K562 (cell line): ENCODE results near the gene DKKL1. TPM values are rescaled to one million over a fixed set of nuclear protein-coding genes. Genes with fewer than 3 reads are reported as not detected.

Experiments
- BCOR ChIP-seq: fragments of 450-650 bp; IDR thresholded peaks from 2 replicates; pipeline ENCODE4 v1.6.1; 2016
- BDP1 ChIP-seq: IDR thresholded peaks from 3 replicates; pipeline ENCODE4 v1.6.1; 2011; ENCODE audit not compliant: insufficient read length, insufficient read depth
- COPS2 ChIP-seq: fragments of 450-650 bp; conservative IDR thresholded peaks from 2 replicates; pipeline ENCODE4 v1.6.1; 2016; ENCODE audit warnings: mild to moderate bottlenecking, moderate library complexity
- FOS ChIP-seq: IDR thresholded peaks from 3 replicates; pipeline ENCODE4 v1.6.1; 2011; ENCODE audit not compliant: insufficient read length; ENCODE audit errors: extremely low read depth
- FOXA3 ChIP-seq, 2 experiments: fragments of 450-650 bp in 1 of 2; sonication (generic) in 1 of 2; formaldehyde crosslinking; IDR thresholded peaks in 1 of 2; conservative IDR thresholded peaks in 1 of 2; 2 replicates each; pipeline versions ENCODE4 v1.4.0 to v1.8.0; 2020 to 2022; ENCODE audit warnings: mild to moderate bottlenecking in 2 of 2, missing genetic modification reagents in 1 of 2
- GTF2B ChIP-seq: IDR thresholded peaks from 2 replicates; pipeline ENCODE4 v1.6.1; 2011; ENCODE audit not compliant: insufficient read length; ENCODE audit errors: extremely low read depth
- HCFC1 ChIP-seq: IDR thresholded peaks from 2 replicates; pipeline ENCODE4 v1.6.1; 2012; ENCODE audit warnings: low read depth, low read length, improper control_type of control experiment
- HES1 ChIP-seq: fragments of 450-650 bp; IDR thresholded peaks from 2 replicates; pipeline ENCODE4 v1.6.1; 2016; ENCODE audit warnings: low read depth, mild to moderate bottlenecking, moderate library complexity
- JUND ChIP-seq, 2 experiments: IDR thresholded peaks; 2 replicates in 1 of 2; 3 replicates in 1 of 2; pipeline ENCODE4 v1.6.1; 2011; ENCODE audit warnings: borderline replicate concordance in 2 of 2, low read depth in 2 of 2, low read length in 2 of 2, improper control_type of control experiment in 1 of 2, missing biosample characterization in 1 of 2, missing genetic modification characterization in 1 of 2, missing genetic modification reagents in 1 of 2
- NFE2 ChIP-seq: IDR thresholded peaks from 2 replicates; pipeline ENCODE4 v1.6.1; 2014; ENCODE audit warnings: antibody characterized with exemption, low read depth
- NFRKB ChIP-seq: fragments of 450-650 bp; IDR thresholded peaks from 2 replicates; pipeline ENCODE4 v1.6.1; 2016; ENCODE audit warnings: low read depth
- NFYB ChIP-seq: IDR thresholded peaks from 2 replicates; pipeline ENCODE4 v1.6.1; 2011; ENCODE audit warnings: mild to moderate bottlenecking, moderate library complexity; ENCODE audit not compliant: insufficient read length; ENCODE audit errors: extremely low read depth
- PYGO2 ChIP-seq: fragments of 450-650 bp; IDR thresholded peaks from 2 replicates; pipeline ENCODE4 v1.6.1; 2016; ENCODE audit warnings: mild to moderate bottlenecking, missing genetic modification characterization, moderate library complexity, missing compliant biosample characterization
- RB1 ChIP-seq: fragments of 450-650 bp; IDR thresholded peaks from 2 replicates; pipeline ENCODE4 v1.6.1; 2017; ENCODE audit warnings: low read depth, mild to moderate bottlenecking
- SP1 ChIP-seq: sonication (generic); formaldehyde crosslinking; IDR thresholded peaks from 2 replicates; pipeline ENCODE4 v1.8.1; 2022; ENCODE audit warnings: mild to moderate bottlenecking, missing genetic modification reagents
- THAP7 ChIP-seq: fragments of 250-450 bp; sonication (Bioruptor Pico); IDR thresholded peaks from 2 replicates; pipeline ENCODE4 v1.5.0; 2021
- USF1 ChIP-seq: sonication (generic); formaldehyde crosslinking; IDR thresholded peaks from 2 replicates; pipeline ENCODE4 v1.9.0; 2022; ENCODE audit warnings: mild to moderate bottlenecking, missing genetic modification reagents
- USF2 ChIP-seq: sonication (generic); formaldehyde crosslinking; IDR thresholded peaks from 2 replicates; pipeline ENCODE4 v1.5.0; 2020; ENCODE audit warnings: missing genetic modification reagents
- ZBTB33 ChIP-seq: sonication (generic); formaldehyde crosslinking; IDR thresholded peaks from 2 replicates; pipeline ENCODE4 v1.8.1; 2023; ENCODE audit warnings: mild to moderate bottlenecking, missing genetic modification reagents
- ZBTB8A ChIP-seq: fragments of 450-650 bp; IDR thresholded peaks from 2 replicates; pipeline ENCODE4 v1.6.1; 2018; ENCODE audit warnings: mild to moderate bottlenecking, moderate library complexity; ENCODE audit not compliant: partially characterized antibody
- ZKSCAN8 ChIP-seq: fragments of 200-800 bp; sonication (Bioruptor generic); IDR thresholded peaks from 2 replicates; pipeline ENCODE4 v1.6.1; 2016; ENCODE audit warnings: missing genetic modification characterization, missing compliant biosample characterization
- ZNF512 ChIP-seq: IDR thresholded peaks from 2 replicates; pipeline ENCODE4 v1.6.1; 2016; ENCODE audit warnings: missing genetic modification characterization, missing compliant biosample characterization
- ZNF57 ChIP-seq: fragments of 450-650 bp; formaldehyde crosslinking; IDR thresholded peaks from 2 replicates; pipeline ENCODE4 v1.4.0; 2020; ENCODE audit warnings: mild to moderate bottlenecking, moderate library complexity
- polyA plus RNA-seq, 8 experiments: library from polyadenylated mRNA; depleted of rRNA in 4 of 8; stranded (reverse) in 5 of 8; unstranded in 3 of 8; fragments of >200 nt; fragmentation: Nextera tagmentation in 2 of 8; fragmentation: Illumina TruSeq in 1 of 8; extraction: Ambion mirVana in 2 of 8; extraction: Trizol in 1 of 8; gene quantifications; 2 replicates each; pipeline versions ENCODE4 v1.2.1 to v1.2.3, GENCODE V29; 2011 to 2014; ENCODE audit warnings: inconsistent platforms in 1 of 8, missing spikeins in 1 of 8
- total RNA-seq, 7 experiments: library from RNA; depleted of rRNA in 6 of 7; stranded (reverse); fragments of >200 nt in 6 of 7; fragmentation: Illumina TruSeq in 2 of 7; extraction: Trizol in 2 of 7; gene quantifications; 2 replicates each; pipeline versions ENCODE4 v1.2.1 to v1.2.3, GENCODE V29; 2011 to 2021; ENCODE audit warnings: low replicate concordance in 1 of 7

DKKL1 gene
- total and polyA plus RNA-seq, 9 of the 15 experiments (the other 6 are each of a cell fraction or from before 2014, with no cell fraction given): 0.15 to 1.7 (median 0.52) TPM

- TF ChIP-seq ZNF512 (tag) (no peak), PYGO2 (tag) (no peak), ZBTB33 (CRISPR knock-in tag) (no peak), NFE2 (no peak), ZBTB8A (no peak), ZNF57 (CRISPR knock-in tag) (no peak), THAP7 (CRISPR knock-in tag) (no peak), ZKSCAN8 (CRISPR knock-in tag) (no peak), BCOR (no peak), RB1 (no peak), NFYB (peak; percentile 61), NFRKB (no peak), HCFC1 (peak; percentile 91), USF1 (CRISPR knock-in tag) (peak; percentile 98), FOS (peak; percentile 22), GTF2B (no peak), COPS2 (no peak), HES1 (no peak), JUND (IDR thresholded peaks at IDR 0.05; ENCODE audit: borderline replicate concordance, low read depth, low read length) (no peak), JUND (tag; IDR thresholded peaks at IDR 0.05; ENCODE audit: borderline replicate concordance, low read depth, low read length) (no peak), SP1 (CRISPR knock-in tag) (no peak), USF2 (CRISPR knock-in tag) (peak; percentile 97), FOXA3 (CRISPR knock-in tag; conservative IDR thresholded peaks at IDR 0.05 in 1 of 2, IDR thresholded peaks at IDR 0.05 in 1 of 2) (no peak), BDP1 (no peak)
These were observed 32.0 kb upstream of the DKKL1 start (continued) for GRCh38 chr19:49331616-49332055.
